ENCODE data around the gene ZNRF1. TPM values are rescaled to one million over a fixed set of nuclear protein-coding genes. Genes with fewer than 3 reads are reported as not detected.

ZNRF1 gene
- total and polyA plus RNA-seq, 10 donors = 1.4 to 13.4 (median 6.4) TPM

GRCh38 chr16:75097191-75097761 lies 98.5 kb downstream of the ZNRF1 start:
- Histone ChIP-seq H3K9me3 (no peaks in the 10 kb centered on the region), H3K36me3 (peaks cover 0 to 23% (median 0%) of the 10 kb centered on the region in 6 donors), H3K27ac (no peak overlapping the region), H3K4me3 (no peak overlapping the region), H3K27me3 (replicated peaks in 1 of 7) (peaks cover 0 to 33% (median 0%) of the 10 kb centered on the region in 7 donors), H3K4me1 (peaks cover 13 to 32% (median 19%) of the 10 kb centered on the region in 6 donors)
- no peak for TF ChIP-seq POLR2A (IDR thresholded peaks at IDR 0.05)
- TF ChIP-seq CTCF (IDR thresholded peaks at IDR 0.05 in 8 of 11, conservative IDR thresholded peaks at IDR 0.05 in 3 of 11) = no peak
- TF ChIP-seq POLR2AphosphoS5 (IDR thresholded peaks at IDR 0.05) = no peak
- intact Hi-C loops (cut with DNase I; ENCODE audit: low total_unique reads) = no loop called here
- 89 to 96% (median 92%) methylated on average over 10 of the region's 10 CpGs for WGBS, 5 donors
- no peak for DNase-seq

- Histone ChIP-seq H3K27ac (peak overlapping the region in 4 of 8 donors; percentile 11 to 73 (median 62)), H3K36me3 (peaks cover 0 to 23% (median 0%) of the 10 kb centered on the region in 6 donors), H3K27me3 (replicated peaks in 1 of 7) (peaks cover 0 to 41% (median 0%) of the 10 kb centered on the region in 7 donors), H3K4me3 (no peak overlapping the region), H3K4me1 (peaks cover 13 to 32% (median 19%) of the 10 kb centered on the region in 6 donors), H3K9me3 (no peaks in the 10 kb centered on the region)
- no peak for TF ChIP-seq POLR2A (IDR thresholded peaks at IDR 0.05)
- TF ChIP-seq CTCF (IDR thresholded peaks at IDR 0.05 in 8 of 11, conservative IDR thresholded peaks at IDR 0.05 in 3 of 11) = no peak
- TF ChIP-seq POLR2AphosphoS5 (IDR thresholded peaks at IDR 0.05) = no peak
- intact Hi-C loops (cut with DNase I; ENCODE audit: low total_unique reads) = no loop called here
- WGBS, 5 donors = 71 to 86% (median 78%) methylated on average over 14 to 15 of the region's 15 CpGs
- DNase-seq = no peak
Measured at GRCh38 chr16:75097941-75098901, 99.4 kb downstream of the ZNRF1 start.

GRCh38 chr16:75099075-75099667 lies 100.3 kb downstream of the ZNRF1 start:
- peaks cover 0 to 45% (median 0%) of the 10 kb centered on the region in 7 donors for H3K27me3 ChIP-seq (replicated peaks in 1 of 7)
- H3K27ac ChIP-seq = peak overlapping the region in 7 of 8 donors; percentile 21 to 73 (median 59)
- H3K36me3 ChIP-seq = peaks cover 0 to 16% (median 0%) of the 10 kb centered on the region in 6 donors
- 67 to 74% (median 73%) methylated on average over 7 to 8 of the region's 8 CpGs for WGBS, 5 donors
- H3K9me3 ChIP-seq = no peaks in the 10 kb centered on the region
- H3K4me3 ChIP-seq = peak overlapping the region in 1 of 8 donors; percentile 19
- H3K4me1 ChIP-seq = peaks cover 13 to 34% (median 19%) of the 10 kb centered on the region in 6 donors
- TF ChIP-seq POLR2AphosphoS5 (IDR thresholded peaks at IDR 0.05) (no peak), POLR2A (IDR thresholded peaks at IDR 0.05) (no peak), CTCF (IDR thresholded peaks at IDR 0.05 in 8 of 11, conservative IDR thresholded peaks at IDR 0.05 in 3 of 11) (no peak)
- intact Hi-C loops (cut with DNase I; ENCODE audit: low total_unique reads) = no loop called here
- DNase-seq = no peak
